Ammon's horn (tissue), 1 donor: ENCODE measurements around the gene IFNL3.
A peak's percentile ranks its signal among the peaks of the same experiment; 100 is the strongest.
"Not testable (repeated sequence)": the region's sequence is repeated elsewhere in the genome, so short reads cannot be mapped to it uniquely, and the experiment has no call there.

Source experiments
- DNase-seq: peaks from one replicate; pipeline ENCODE4 v3.0.0-alpha.2; 2016; ENCODE audit warnings: low spot score

The IFNL3 gene

GRCh38 chr19:39218230-39219007 is 26.4 kb downstream of the IFNL3 start:
- DNase-seq: no peak

- DNase-seq: no peak
These were observed 27.7 kb downstream of the IFNL3 start for GRCh38 chr19:39217094-39217493.

GRCh38 chr19:39215323-39215722 is 29.5 kb downstream of the IFNL3 start:
- not testable (repeated sequence) for DNase-seq

GRCh38 chr19:39212375-39212742 is 32.4 kb downstream of the IFNL3 start:
- no peak for DNase-seq

- DNase-seq: no peak
These were observed 33.0 kb downstream of the IFNL3 start for GRCh38 chr19:39211731-39212374.

GRCh38 chr19:39209196-39209595 is 35.6 kb downstream of the IFNL3 start:
- DNase-seq: no peak

- no peak for DNase-seq
These were observed 36.5 kb downstream of the IFNL3 start for GRCh38 chr19:39208175-39208795.

GRCh38 chr19:39207293-39207836 is 37.4 kb downstream of the IFNL3 start:
- DNase-seq: no peak

GRCh38 chr19:39206122-39206521 is 38.7 kb downstream of the IFNL3 start:
- DNase-seq: no peak

- DNase-seq: no peak
These were observed 39.4 kb downstream of the IFNL3 start for GRCh38 chr19:39205449-39205764.

GRCh38 chr19:39203372-39204341 is 41.1 kb downstream of the IFNL3 start, which contains the start of gene SYCN:
SYCN (minus strand) TSS chr19:39204263; CDS start chr19:39204254, 9 bp downstream.
- no peak for DNase-seq

GRCh38 chr19:39202998-39203355 is 41.8 kb downstream of the IFNL3 start:
- no peak for DNase-seq

- DNase-seq: no peak
These were observed 44.0 kb downstream of the IFNL3 start for GRCh38 chr19:39200803-39201115.

GRCh38 chr19:39200066-39200802 is 44.6 kb downstream of the IFNL3 start:
- no peak for DNase-seq

GRCh38 chr19:39199025-39199424 is 45.8 kb downstream of the IFNL3 start:
- peak; percentile 67 for DNase-seq

- DNase-seq: no peak
These were observed 47.0 kb downstream of the IFNL3 start for GRCh38 chr19:39197808-39198207.

- DNase-seq: no peak
These were observed 47.8 kb downstream of the IFNL3 start, which contains the start of gene NCCRP1 for GRCh38 chr19:39196860-39197562. NCCRP1 (plus strand) TSS chr19:39196964; CDS start chr19:39196983, 19 bp downstream.

GRCh38 chr19:39196320-39196719 is 48.5 kb downstream of the IFNL3 start:
- no peak for DNase-seq

- no peak for DNase-seq
These were observed 49.1 kb downstream of the IFNL3 start for GRCh38 chr19:39195755-39196154.

- no peak for DNase-seq
These were observed 49.8 kb downstream of the IFNL3 start for GRCh38 chr19:39194832-39195542.
